T-helper 2 cell treated with Interferon-gamma antibody and Interleukin-4, amounts not matched to agents 100 ng/mL and 5 ng/mL, for 36 hours (primary cell): ENCODE data around the gene CCDC14. TPM values are rescaled to one million over a fixed set of nuclear protein-coding genes. Genes with fewer than 3 reads are reported as not detected.
"Not testable (repeated sequence)": the region's sequence is repeated elsewhere in the genome, so short reads cannot be mapped to it uniquely, and the experiment has no call there.

Source experiments
- intact Hi-C: fragments of 100-400 bp; cut with micrococcal nuclease; formaldehyde crosslinking; loops from one replicate; pipeline ENCODE4 v1.15.1; 2023
- total RNA-seq: library from RNA; stranded (reverse); gene quantifications from 2 replicates; pipeline ENCODE4 v1.2.3, GENCODE V29; 2022

Gene CCDC14
- total RNA-seq, 1 donor from 2014 or later, result 48.1 TPM

DNA sequence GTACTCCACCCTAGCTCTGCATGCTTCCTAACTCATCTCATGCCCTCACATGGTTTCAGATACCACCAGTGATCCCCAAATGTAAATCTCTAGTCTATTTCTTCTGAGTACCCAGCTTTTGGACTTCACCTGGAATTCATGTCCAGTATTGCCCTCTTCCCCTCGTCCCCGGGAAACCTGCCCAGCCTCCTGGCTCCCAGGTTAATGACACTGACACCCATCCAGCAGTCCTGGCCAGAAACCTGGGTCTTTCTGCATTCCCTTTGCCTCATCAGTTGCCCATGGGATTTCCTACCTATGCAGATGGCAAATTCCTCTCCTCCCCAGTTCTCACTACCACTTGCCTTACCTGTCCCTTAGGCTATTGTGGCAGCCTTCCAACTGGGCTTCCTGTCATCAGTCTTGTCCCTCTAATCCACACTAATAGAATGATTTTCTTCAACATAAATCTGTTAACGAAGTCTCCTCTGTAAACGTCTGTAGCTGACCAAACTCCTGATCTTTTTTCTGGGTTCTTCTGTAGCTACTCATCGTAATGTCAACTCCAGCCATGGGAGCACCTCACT is 61.6 kb downstream of the CCDC14 start:
- intact Hi-C loops, result no loop called here

DNA sequence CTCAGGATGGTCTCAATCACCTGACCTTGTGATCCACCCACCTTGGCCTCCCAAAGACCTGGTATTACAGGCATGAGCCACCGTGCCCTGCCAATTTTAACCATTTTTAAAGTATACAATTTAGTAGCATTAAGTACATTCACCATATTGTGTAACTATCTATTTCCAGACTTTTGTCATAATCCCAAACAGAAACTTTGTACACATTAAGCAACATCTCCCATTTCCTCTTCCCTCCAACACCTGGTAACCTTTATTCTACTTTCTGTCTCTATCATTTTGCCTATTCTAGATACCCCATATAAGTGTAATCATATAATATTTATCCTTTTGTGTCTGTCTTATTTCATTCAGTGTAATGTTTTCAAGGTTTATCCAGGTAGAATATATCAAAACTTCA is 68.0 kb downstream of the CCDC14 start:
- intact Hi-C loops, result no loop called here

DNA sequence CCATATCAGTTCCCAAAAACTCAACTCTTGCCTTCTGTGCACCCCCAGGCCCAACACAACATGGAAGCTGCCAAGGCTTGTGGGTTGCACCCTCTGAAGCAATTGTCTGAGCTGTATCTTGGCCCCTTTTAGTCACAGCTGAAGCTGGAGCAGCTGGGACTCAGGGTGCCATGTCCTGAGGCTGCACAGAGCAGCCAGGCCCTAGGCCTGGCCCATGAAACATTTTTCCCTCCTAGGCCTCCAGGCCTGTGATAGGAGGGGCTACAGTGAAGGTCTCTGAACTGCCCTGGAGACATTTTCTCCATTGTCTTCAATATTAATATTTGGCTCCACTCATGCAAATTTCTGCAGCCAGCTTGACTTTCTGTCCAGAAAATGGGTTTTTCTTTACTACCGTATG is 68.8 kb downstream of the CCDC14 start:
- intact Hi-C loops, result no loop called here

DNA sequence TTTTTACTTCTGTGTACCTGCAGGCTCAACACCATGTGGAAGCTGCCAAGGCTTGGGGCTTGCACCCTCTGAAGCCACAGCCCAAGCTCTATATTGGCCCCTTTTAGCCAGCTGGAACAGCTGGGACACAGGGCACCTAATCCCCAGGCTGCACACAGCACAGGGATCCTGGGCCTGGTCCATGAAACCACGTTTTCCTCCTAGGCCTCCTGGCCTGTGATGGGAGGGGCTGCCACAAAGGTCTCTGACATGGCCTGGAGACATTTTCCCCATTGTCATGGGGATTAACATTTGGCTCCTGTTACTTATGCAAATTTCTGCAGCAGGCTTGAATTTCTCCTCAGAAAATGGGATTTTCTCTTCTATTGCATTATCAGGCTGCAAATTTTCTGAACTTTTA is 70.0 kb downstream of the CCDC14 start:
- intact Hi-C loops, result not testable (repeated sequence)

DNA sequence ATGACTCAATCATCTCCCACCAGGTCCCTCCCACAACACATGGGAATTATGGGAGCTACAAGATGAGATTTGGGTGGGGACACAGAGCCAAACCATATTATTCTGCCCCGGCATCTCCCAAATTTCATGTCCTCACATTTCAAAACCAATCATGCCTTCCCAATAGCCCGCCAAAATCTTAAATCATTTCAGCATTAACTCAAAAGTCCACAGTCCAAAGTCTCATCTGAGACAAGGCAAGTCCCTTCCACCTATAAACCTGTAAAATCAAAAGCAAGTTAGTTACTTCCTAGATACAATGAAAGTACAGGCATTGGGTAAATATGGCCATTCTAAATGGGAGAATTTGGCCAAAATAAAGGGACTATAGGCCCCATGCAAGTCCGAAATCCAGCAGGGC is 70.9 kb downstream of the CCDC14 start:
- intact Hi-C loops, result not testable (repeated sequence)

DNA sequence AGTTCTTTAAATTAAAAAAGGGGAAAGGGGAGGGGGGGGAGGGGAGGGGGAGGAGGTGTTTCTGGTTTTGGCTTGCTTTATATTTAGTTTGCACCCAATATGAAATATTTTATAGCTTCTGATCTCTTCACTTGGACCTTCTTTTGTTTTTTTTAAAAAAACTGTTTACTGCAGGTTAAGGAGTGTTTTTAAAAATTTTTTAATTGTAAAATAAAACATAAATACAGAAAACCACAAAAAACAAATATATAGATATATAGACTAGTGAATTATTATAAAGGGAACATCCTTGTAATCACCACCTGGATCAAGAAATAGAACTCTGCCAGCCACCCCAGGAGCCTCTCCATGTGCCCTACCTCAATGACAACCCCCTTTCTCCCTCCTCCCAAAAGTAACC is 76.0 kb downstream of the CCDC14 start:
- intact Hi-C loops, result loop anchor here (2.0 kb wide), 1 partner anchor 76 kb away; the partner anchor contains the start of gene CCDC14

DNA sequence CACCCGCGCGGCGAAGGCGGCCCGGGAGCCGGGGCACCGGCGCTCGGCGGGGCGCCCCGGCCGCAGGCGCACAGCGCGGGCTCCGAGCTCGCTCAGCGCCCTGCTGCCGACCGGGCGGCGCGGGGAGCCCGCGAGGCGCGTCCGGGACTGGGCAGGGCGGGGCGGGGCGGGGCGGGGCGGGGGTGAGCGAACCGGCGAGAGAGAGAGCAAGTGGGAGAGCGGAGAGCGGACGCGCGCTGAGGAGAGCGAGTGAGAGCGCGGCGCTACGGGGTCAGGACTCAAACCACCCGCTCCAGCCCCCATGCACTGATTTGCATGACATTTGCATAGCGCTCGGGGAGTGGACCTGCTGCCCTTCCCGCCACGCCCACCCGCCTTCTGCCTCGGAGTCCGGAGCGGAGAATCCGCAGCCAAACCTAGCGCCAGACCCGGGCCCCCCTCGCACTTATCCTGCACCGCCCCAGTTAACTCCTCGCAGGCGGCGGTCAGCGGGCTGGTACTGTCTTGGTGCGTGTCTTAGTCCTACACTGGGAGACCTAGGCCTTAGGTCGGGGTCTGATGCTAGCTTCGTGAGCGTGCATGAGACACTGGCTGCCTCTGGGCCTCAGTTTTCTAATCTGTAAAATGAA is 76.7 kb downstream of the CCDC14 start, which contains the start of gene MYLK:
MYLK (minus strand) TSS at position 130 of the 629 bp plus-strand sequence. CDS start 90,491 bp downstream, outside the sequence.
- intact Hi-C loops, result loop anchor here (2.0 kb wide), 1 partner anchor 76 kb away; the partner anchor contains the start of gene CCDC14

DNA sequence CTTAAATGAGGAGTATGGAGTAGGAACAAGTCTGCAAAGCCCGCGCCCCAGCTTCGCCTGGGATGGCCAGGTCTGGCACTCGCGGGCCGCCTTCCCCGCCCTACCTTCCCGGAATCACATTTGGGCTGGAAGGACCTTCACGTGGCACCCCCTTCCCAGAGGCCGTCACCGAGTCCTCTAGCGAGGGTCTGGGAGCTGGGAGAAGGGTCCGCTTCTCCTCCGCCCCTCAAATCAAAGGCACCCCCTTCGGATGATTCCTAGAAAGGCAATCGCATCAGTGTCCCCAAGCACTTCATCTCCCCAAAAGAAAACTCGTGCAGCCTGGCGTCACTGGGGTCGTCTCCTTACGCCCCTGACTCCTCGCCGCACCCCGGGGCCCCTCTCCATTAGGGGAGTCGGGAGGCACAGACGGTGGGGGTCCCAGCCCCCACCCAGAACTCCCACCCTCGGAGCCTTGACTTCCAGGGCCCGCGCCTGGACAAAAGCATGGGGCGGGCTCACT is 77.3 kb downstream of the CCDC14 start:
- intact Hi-C loops, result loop anchor here (2.0 kb wide), 1 partner anchor 77 kb away; the partner anchor contains the start of gene CCDC14

DNA sequence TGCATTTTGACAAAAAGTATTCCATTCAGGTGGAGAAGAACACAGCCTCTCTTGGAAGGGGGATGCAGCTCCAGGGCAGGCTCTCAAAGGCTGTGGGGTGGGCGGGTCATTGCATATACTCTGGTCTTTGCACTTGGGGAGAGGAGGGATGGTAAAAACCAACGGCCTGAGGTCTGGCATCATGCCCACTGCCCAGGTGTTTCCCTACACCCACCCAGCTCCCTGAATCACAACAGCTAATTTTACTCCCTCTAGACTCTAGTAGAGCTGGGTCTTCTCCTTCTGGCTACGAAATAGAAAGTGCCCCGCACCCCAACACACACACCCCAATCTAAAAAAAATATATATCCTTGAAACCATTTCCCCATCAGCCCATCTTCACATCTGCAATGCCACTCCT is 77.9 kb downstream of the CCDC14 start:
- intact Hi-C loops, result no loop called here

DNA sequence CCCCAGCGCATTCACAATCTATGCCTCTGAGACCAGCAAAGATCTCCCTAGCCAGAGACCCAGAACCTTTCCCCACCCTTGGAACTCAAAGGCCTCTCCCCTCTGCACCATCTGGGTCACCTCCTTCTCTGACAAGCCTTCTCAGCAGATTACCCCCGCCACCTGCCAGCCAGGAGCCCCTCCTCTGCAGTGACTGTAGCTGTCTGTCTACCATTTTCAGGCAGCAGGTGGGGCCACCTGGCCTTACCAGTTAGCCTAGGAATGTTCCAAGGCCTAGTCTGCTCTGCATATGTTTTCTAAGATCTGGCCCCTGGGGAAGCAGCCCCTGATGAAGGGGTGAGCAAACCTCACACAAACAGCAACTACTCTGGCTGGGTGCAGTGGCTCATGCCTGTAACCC is 79.3 kb downstream of the CCDC14 start:
- intact Hi-C loops, result no loop called here

DNA sequence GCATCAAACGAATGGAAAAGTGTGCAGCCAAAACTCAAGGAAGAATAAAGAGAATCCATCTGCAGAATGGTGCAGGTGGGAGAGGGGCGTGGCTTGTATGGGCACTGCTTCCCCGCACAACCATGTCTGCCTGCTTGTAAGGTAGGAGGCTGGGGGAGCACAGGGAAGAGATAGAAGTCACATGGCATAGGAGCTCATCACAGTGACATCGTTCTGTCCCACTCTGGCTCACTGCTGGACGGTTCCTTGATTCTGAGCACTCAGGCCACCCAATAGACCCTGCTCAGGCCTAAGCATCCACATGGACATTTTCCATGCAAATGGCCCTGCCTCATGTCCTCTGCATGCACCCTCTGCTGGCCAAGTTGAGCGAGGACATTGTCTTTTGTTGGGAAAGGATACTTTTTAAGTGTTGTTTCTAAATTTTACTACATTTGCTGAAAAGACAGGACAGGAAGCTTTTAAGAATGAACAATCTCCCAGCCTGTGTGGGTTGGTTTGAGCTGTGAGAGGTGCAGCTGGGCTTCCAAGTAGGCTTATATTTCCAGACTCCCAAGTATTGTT is 79.9 kb downstream of the CCDC14 start:
- intact Hi-C loops, result no loop called here

DNA sequence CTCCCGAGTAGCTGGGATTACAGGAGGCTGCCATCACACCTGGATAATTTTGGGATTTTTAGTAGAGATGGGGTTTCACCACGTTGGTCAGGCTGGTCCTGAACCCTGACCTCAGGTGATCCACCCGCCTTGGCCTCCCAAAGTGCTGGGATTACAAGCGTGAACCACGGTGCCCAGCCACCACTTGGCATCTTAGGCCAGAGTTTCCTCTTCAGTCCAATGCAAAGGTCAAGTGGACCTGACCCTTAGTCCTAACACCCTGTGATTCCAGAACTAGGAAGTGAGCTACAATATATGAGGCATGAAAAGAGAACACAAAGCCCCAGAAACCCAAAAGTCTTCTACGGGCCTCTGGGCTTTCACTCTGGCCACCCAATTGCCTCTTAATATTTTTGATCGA is 82.2 kb downstream of the CCDC14 start:
- intact Hi-C loops, result no loop called here

DNA sequence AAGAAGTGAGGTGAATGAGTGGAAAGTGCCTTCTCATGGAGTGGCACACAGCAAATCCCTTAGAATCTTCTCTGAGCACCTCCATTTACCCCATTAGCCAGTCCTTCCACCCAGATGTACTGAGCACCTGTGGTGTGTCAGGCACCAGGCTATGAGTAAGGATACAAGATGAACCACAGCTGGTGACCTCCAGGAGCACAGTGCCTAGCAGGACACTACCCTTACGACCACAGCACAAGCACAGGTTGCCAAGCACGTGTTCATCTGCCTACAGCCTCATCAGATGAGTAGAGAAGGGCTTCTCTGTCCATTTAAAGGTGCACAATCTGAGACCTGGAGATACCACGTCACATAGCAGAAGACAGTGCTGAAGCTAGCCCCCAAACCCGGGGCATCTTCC is 83.1 kb downstream of the CCDC14 start:
- intact Hi-C loops, result no loop called here

DNA sequence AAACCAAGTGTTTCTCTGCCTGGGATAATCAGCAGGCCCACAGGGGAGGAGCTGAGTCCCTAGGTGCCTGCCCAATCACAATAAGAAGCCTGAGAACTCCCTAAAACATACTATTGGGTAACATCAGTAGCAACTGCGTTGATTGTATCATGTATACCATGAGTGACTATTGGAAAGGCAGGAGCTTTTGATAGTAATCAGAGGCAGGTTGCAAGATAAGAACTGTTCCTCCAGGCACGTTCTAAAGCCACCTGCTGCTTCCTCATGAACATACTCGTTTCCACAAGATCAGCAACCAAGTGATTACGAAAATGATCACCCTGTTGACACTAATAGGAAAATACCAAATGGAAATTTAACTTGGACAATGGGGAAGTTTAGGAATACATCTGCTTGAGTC is 83.6 kb downstream of the CCDC14 start:
- intact Hi-C loops, result no loop called here

DNA sequence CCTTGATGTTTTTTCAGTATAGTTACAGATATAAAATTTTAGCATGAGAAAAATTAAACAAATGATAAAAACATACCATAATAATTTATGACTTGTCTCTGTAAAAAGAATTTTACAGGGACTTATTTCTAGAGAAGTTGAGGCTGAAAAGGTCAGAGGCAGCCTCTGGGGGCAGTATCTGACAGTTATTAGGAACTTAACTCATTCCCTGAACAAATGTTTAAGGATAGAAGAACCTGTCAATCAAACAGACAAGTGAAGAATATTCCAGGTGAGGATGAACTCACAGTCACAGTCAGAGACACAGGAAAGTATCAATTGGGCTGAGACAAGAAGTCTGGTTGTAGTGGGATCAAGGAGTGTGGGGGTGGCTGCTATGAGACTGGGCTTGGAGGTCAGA is 84.2 kb downstream of the CCDC14 start:
- intact Hi-C loops, result no loop called here

DNA sequence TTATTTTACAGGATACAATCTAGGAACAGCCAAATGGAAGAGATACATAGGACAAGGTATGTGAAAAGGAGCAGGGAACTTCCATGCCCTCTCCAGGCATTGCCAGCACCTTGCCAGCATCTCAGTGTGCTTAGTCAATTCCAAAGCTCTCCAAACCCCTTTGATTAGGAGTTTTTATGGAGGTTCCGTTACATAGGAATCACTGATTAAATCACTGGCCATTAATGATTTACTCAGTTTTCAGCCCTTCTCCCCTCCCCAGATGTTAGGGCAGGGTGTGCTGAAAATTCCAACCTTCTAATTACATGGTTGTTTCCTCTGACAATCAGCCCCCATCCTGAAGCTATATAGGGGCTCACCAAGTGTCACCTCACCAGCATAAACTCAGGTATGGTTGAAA is 88.4 kb downstream of the CCDC14 start:
- intact Hi-C loops, result no loop called here

DNA sequence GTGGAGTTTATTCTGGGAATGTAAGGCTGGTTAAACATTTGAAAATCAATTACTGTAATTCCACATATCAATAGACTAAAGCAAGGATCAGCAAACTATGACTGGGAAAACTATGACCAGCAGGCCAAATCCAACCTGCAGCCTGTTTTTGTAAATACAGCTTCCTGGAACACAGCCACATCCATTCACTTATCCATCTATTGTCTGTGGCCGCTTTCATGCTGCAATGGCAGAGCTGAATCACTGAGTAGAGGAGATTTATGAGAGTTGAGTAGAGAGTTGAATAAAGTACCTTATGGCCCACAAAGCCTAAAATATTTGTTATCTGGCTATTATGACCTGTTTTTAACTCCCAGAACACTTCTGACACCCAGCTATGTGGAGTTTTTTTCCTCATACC is 89.1 kb downstream of the CCDC14 start:
- intact Hi-C loops, result no loop called here

DNA sequence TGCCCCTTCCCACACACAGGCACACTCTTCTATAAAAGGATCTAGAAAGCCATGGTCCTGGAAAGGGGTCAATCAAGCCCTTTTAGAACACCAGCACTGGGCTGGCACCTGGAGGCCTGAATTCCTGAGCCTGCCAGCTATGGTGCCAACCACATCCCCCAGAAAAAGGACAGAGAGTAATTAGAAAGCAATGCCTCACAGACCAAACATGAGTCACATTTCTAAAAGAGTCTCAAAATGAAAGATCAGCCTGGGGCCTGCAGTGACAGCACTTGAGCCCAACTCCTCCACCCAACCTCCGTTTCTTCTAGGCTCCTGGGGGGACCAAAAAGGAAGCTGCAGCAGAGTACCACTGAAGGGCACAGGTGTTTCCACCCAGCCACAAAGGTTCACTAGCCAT is 91.0 kb downstream of the CCDC14 start:
- intact Hi-C loops, result no loop called here

DNA sequence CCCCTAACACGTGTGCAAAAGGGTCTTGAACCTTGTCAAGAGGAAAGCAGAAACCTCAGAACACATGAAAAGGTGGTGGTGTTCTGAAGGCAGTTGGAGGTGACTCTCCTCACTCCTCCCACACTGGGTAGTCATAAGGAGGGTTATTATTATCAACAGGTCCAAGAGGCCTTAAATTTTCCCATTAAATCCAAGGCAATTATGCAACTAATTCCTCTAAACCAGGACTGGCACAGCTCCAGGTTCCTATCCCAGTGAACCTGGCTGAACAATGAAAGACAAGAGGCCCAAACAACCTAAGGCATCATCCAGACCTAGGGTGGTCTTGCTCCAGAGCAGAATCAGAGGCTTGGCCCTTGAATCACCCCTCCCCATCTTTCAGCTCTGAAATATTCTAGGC is 91.9 kb downstream of the CCDC14 start:
- intact Hi-C loops, result no loop called here

DNA sequence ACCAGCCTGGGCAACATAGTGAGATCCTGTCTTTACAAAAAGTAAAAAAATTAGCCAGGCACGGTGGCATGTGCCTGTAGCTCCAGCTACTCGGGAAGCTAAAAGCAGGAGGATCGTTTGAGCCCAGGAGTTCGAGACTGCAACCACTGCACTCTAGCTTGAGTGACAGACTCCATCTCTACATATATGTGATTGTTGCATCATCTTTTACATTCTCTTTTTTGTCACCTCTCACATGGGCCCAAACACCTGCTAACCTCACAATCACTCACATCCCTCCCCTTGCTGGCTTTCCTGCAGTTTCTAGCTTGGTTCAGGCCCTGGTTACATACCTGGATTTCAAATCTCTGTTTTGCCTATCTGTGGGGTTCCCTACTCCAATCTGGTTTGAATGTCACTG is 96.3 kb downstream of the CCDC14 start:
- intact Hi-C loops, result no loop called here
